ENCODE measurements around the gene ZNF700.

GRCh38 chr19:11921852-11922495 is 2.9 kb upstream of the ZNF700 start:
- TF ChIP-seq CTCF (IDR thresholded peaks at IDR 0.05), result no peak
- TF ChIP-seq POLR2A (IDR thresholded peaks at IDR 0.05), result no peak

Data from Peyer's patch (tissue), 4 donors.